B cell (primary cell): ENCODE measurements around the gene XRCC3. TPM values are rescaled to one million over a fixed set of nuclear protein-coding genes. Genes with fewer than 3 reads are reported as not detected.

ENCODE experiments used
- ATAC-seq: fragments of 200-7000 bp; cut with Tn5 transposase; one replicate; pipeline ENCODE4 v1.10.0; 2021; ENCODE audit warnings: low read depth, mild to moderate bottlenecking, moderate number of reproducible peaks, moderate library complexity
- CTCF ChIA-PET: fragments of 350-600 bp; sonication (Branson Sonifier 250); formaldehyde crosslinking; loops from one replicate; lab custom pipeline; 2021; ENCODE audit warnings: antibody characterized with exemption, inconsistent platforms; lab: Charles Lee
- POLR2A ChIA-PET: fragments of 350-600 bp; sonication (Branson Sonifier 250); formaldehyde crosslinking; loops from one replicate; lab custom pipeline; 2021; ENCODE audit warnings: antibody characterized with exemption; lab: Charles Lee
- DNase-seq: peaks from one replicate; pipeline ENCODE4 v3.0.0; 2013
- H2AFZ ChIP-seq: 2 replicates; pipeline ENCODE4 v1.6.1; 2012; ENCODE audit warnings: mild to moderate bottlenecking, low read depth, low read length; ENCODE audit not compliant: insufficient read depth, poor library complexity, severe bottlenecking
- H3K27ac ChIP-seq, 2 donors: 1 replicate in 1 of 2; 2 replicates in 1 of 2; pipeline ENCODE4 v1.5.1; 2012 to 2013; ENCODE audit warnings: low read length in 2 of 2, mild to moderate bottlenecking in 2 of 2, moderate library complexity in 1 of 2
- H3K27me3 ChIP-seq, 4 experiments: fragments of 200-600 bp in 1 of 4; sonication (generic) in 1 of 4; replicated peaks in 1 of 4; 1 replicate in 2 of 4; 2 replicates in 2 of 4; pipeline versions ENCODE4 v1.6.1 to v1.7.0; 2013 to 2016; ENCODE audit warnings: low read length in 3 of 4, mild to moderate bottlenecking in 2 of 4, mixed read lengths in 1 of 4, moderate library complexity in 1 of 4; ENCODE audit not compliant: insufficient read depth in 4 of 4, control insufficient read depth in 3 of 4; ENCODE audit errors: control extremely low read depth in 1 of 4
- H3K36me3 ChIP-seq, 2 experiments: replicated peaks in 1 of 2; 1 replicate in 1 of 2; 2 replicates in 1 of 2; pipeline versions ENCODE4 v1.6.1 to v1.7.1; 2013; ENCODE audit warnings: low read length in 1 of 2; ENCODE audit not compliant: insufficient read depth in 2 of 2, control insufficient read depth in 1 of 2; ENCODE audit errors: control extremely low read depth in 1 of 2, extremely low read depth in 1 of 2
- H3K4me1 ChIP-seq, 2 donors: fragments of 200-600 bp in 1 of 2; sonication (generic) in 1 of 2; 1 replicate in 1 of 2; 2 replicates in 1 of 2; pipeline versions ENCODE4 v1.5.1 to v1.6.1; 2013 to 2017; ENCODE audit warnings: low read length in 2 of 2; ENCODE audit not compliant: control insufficient read depth in 2 of 2, insufficient read depth in 2 of 2
- H3K4me2 ChIP-seq: replicated peaks from 2 replicates; pipeline ENCODE3; 2012; ENCODE audit warnings: mild to moderate bottlenecking, low read depth, low read length; ENCODE audit not compliant: poor library complexity, severe bottlenecking
- H3K4me3 ChIP-seq, 5 experiments: fragments of 200-600 bp in 1 of 5; sonication (generic) in 1 of 5; 1 replicate in 3 of 5; 2 replicates in 2 of 5; pipeline versions ENCODE4 v1.5.1 to v1.7.0; 2011 to 2016; ENCODE audit warnings: low read length in 4 of 5, mild to moderate bottlenecking in 4 of 5, low read depth in 2 of 5, control low read depth in 1 of 5, moderate library complexity in 1 of 5; ENCODE audit not compliant: insufficient read depth in 1 of 5; ENCODE audit errors: control extremely low read depth in 1 of 5, extremely low read depth in 1 of 5
- H3K79me2 ChIP-seq: fragments of 200-600 bp; sonication (generic); one replicate; pipeline ENCODE4 v1.6.0; 2016; ENCODE audit warnings: low read length; ENCODE audit not compliant: control insufficient read depth, insufficient read depth
- H3K9ac ChIP-seq: fragments of 200-600 bp; sonication (generic); 2 replicates; pipeline ENCODE4 v1.6.1; 2017; ENCODE audit warnings: mild to moderate bottlenecking, low read length, moderate library complexity
- H3K9me3 ChIP-seq, 3 donors: one replicate each; pipeline versions ENCODE4 v1.6.1 to v1.7.1; 2013; ENCODE audit warnings: low read length in 2 of 3; ENCODE audit not compliant: control insufficient read depth in 2 of 3, insufficient read depth in 1 of 3; ENCODE audit errors: control extremely low read depth in 1 of 3
- H4K20me1 ChIP-seq: 2 replicates; pipeline ENCODE4 v1.6.0; 2012; ENCODE audit warnings: mild to moderate bottlenecking, low read length; ENCODE audit not compliant: insufficient read depth, control insufficient read depth, poor library complexity, severe bottlenecking
- H3K27ac Mint-ChIP-seq: one replicate; pipeline ENCODE4 v1.8.0; 2021; ENCODE audit warnings: mixed read lengths
- H3K27me3 Mint-ChIP-seq: one replicate; pipeline ENCODE4 v1.8.0; 2021; ENCODE audit warnings: mixed read lengths
- H3K4me1 Mint-ChIP-seq: one replicate; pipeline ENCODE4 v1.8.0; 2021; ENCODE audit warnings: mixed read lengths
- H3K4me3 Mint-ChIP-seq: one replicate; pipeline ENCODE4 v1.8.0; 2021; ENCODE audit warnings: mixed read lengths
- H3K9me3 Mint-ChIP-seq: one replicate; pipeline ENCODE4 v1.8.0; 2022; ENCODE audit warnings: mixed read lengths; ENCODE audit not compliant: insufficient read depth
- EZH2 ChIP-seq: IDR thresholded peaks from 2 replicates; pipeline ENCODE4 v1.6.1; 2012; ENCODE audit warnings: borderline replicate concordance, low read depth, mild to moderate bottlenecking, moderate library complexity, low read length; ENCODE audit not compliant: insufficient read depth, poor library complexity, severe bottlenecking
- WGBS: methylation state at CpG from one replicate; pipeline ENCODE4 v1.1.5; 2013; ENCODE audit warnings: missing lambda C conversion rate; ENCODE audit not compliant: insufficient coverage; 5-methylcytosine and 5-hydroxymethylcytosine counted together
- intact Hi-C: fragments of 100-400 bp; cut with micrococcal nuclease; formaldehyde crosslinking; loops from one replicate; pipeline ENCODE4 v1.10.0; 2022
- polyA plus RNA-seq: library from polyadenylated mRNA; depleted of rRNA; stranded (reverse); fragments of >200 nt; gene quantifications from 2 replicates; pipeline ENCODE4 v1.2.3, GENCODE V29; 2012
- total RNA-seq, 2 donors: library from RNA; stranded (reverse); fragments of 120-200 nt in 1 of 2; gene quantifications; 1 replicate in 1 of 2; 2 replicates in 1 of 2; pipeline versions ENCODE4 v1.2.3 to v1.2.4, GENCODE V29; 2013 to 2022
- TF ChIP-seq, protein P1 (sequence below): fragments of 200-600 bp; IDR thresholded peaks from one replicate; pipeline ENCODE4 v1.8.0; 2022; ENCODE audit warnings: antibody characterized with exemption, mild to moderate bottlenecking

The XRCC3 gene
- total and polyA plus RNA-seq, 2 donors (not counting 1 experiment from before 2014, with no cell fraction given), result 18.0 to 19.7 TPM

DNA sequence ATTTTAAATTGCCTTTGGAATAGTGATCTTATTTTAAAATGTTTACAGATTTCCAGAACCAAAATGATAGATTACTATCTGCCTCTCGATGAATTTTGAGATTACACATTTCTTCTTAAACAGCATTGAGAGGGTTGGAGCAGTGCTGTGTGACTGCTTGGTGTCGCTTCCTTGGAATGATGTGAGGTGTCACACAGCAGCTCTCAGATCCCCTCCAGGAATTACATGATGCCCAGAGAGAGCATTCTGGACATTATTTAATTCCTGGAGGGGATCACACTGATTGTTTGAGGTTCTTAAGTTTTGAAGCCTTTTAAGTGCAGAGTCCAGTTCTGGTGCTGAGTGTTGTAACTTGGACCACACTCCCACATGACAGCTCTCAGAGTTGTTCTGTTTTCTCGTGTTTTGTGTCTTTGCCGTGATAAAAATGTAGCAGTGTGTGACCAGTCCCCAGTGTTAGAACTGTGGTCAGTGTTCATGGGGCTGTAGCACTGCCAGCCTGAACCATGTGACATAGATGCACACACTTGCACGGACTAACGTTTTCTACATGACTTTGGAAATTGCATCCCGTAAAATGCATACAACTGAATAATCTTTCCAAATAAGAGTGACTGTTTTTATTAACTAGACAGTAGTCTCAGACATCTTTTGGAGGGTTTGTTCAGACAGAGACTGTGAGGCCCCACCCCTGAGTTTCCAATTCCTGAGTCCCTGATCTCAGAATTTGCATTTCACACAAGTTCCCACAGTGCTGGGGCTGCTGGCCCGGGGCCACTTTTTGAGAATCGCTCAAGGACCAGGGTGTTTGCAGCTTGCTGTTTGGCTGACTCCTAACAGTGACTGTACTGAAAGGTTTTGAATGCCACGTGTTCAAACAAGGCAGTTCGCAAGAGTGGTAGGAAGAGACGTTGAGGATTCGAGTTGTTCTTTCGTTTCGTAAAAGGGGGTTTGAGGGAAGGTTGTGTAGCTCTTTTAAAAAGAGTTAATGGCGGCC is 26.0 kb downstream of the XRCC3 start:
- Mint-ChIP-seq H3K4me1 (peaks cover 38% of the 10 kb centered on the region), H3K27ac (peak overlapping the region; percentile 88), H3K9me3 (no peaks in the 10 kb centered on the region), H3K27me3 (no peaks in the 10 kb centered on the region), H3K4me3 (peak overlapping the region; percentile 82)
- CTCF ChIA-PET, result interaction anchor here (2.6 kb wide), 1 partner anchor 9 kb away, joined by 10 read pairs; no protein-coding TSS in a partner anchor
- H3K4me3 ChIP-seq, result peak overlapping the region in 2 of 5 experiments; percentile 6 to 26
- TF ChIP-seq, protein P1, sequence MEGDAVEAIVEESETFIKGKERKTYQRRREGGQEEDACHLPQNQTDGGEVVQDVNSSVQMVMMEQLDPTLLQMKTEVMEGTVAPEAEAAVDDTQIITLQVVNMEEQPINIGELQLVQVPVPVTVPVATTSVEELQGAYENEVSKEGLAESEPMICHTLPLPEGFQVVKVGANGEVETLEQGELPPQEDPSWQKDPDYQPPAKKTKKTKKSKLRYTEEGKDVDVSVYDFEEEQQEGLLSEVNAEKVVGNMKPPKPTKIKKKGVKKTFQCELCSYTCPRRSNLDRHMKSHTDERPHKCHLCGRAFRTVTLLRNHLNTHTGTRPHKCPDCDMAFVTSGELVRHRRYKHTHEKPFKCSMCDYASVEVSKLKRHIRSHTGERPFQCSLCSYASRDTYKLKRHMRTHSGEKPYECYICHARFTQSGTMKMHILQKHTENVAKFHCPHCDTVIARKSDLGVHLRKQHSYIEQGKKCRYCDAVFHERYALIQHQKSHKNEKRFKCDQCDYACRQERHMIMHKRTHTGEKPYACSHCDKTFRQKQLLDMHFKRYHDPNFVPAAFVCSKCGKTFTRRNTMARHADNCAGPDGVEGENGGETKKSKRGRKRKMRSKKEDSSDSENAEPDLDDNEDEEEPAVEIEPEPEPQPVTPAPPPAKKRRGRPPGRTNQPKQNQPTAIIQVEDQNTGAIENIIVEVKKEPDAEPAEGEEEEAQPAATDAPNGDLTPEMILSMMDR, result no peak
- no peak for TF ChIP-seq EZH2
- H3K27ac ChIP-seq, result peak overlapping the region in 1 of 2 donors; percentile 62
- intact Hi-C loops, result no loop called here
- H3K9ac ChIP-seq, result no peak overlapping the region
- peaks cover 27% of the 10 kb centered on the region for H3K79me2 ChIP-seq
- H3K4me1 ChIP-seq, result peaks cover 41 to 43% of the 10 kb centered on the region in 2 donors
- ATAC-seq (peak; percentile 57), DNase-seq (peak; percentile 40)
- H3K4me2 ChIP-seq, result peak overlapping the region; percentile 45
- WGBS, result 67% methylated on average over 11 of the region's 16 CpGs
- POLR2A ChIA-PET, result interaction anchor here (0.7 kb wide), 1 partner anchor 65 kb away, joined by 3 read pairs; no protein-coding TSS in a partner anchor
- H3K36me3 ChIP-seq, result peaks cover 0 to 48% of the 10 kb centered on the region in 2 experiments
- no peak overlapping the region for H2AFZ ChIP-seq
- H4K20me1 ChIP-seq, result peaks cover 25% of the 10 kb centered on the region
- H3K27me3 ChIP-seq, result no peaks in the 10 kb centered on the region
- H3K9me3 ChIP-seq, result no peaks in the 10 kb centered on the region
